OCI-LY7 (cell line): ENCODE data around the gene UBE2G2. TPM values are rescaled to one million over a fixed set of nuclear protein-coding genes. Genes with fewer than 3 reads are reported as not detected.

Experiments
- BruUV-seq: library from RNA; stranded (reverse); fragments of 400-500 nt; replicated peaks from 2 replicates; lab custom pipeline; 2021; lab: Mats Ljungman, UMichigan
- CTCF ChIA-PET: fragments of 300-600 bp; sonication (Branson Sonifier 250); formaldehyde crosslinking; loops from one replicate; lab custom pipeline; 2022; ENCODE audit warnings: antibody characterized with exemption; ENCODE audit not compliant: unreplicated experiment; lab: Charles Lee
- POLR2A ChIA-PET: fragments of 300-600 bp; sonication (Branson Sonifier 250); formaldehyde crosslinking; loops from one replicate; lab custom pipeline; 2022; ENCODE audit warnings: antibody characterized with exemption; lab: Charles Lee
- DNase-seq: peaks from one replicate; pipeline ENCODE4 v3.0.0-alpha.2; 2015; ENCODE audit warnings: low spot score
- H2AFZ ChIP-seq: fragments of 200-600 bp; sonication (generic), shearing (Covaris generic); 2 replicates; pipeline ENCODE4 v1.6.1; 2014; ENCODE audit warnings: mild to moderate bottlenecking, antibody characterized with exemption, low read length, moderate library complexity
- H3K27ac ChIP-seq: fragments of 200-600 bp; sonication (generic); 2 replicates; pipeline ENCODE4 v1.5.1; 2014; ENCODE audit warnings: mixed run types, low read depth, mild to moderate bottlenecking, moderate library complexity, low read length, inconsistent platforms; ENCODE audit not compliant: poor library complexity, severe bottlenecking
- H3K36me3 ChIP-seq: fragments of 200-600 bp; sonication (generic); 2 replicates; pipeline ENCODE4 v1.6.1; 2014; ENCODE audit warnings: mild to moderate bottlenecking, antibody characterized with exemption, low read length, moderate library complexity, mixed read lengths; ENCODE audit not compliant: insufficient read depth
- H3K4me1 ChIP-seq: fragments of 200-600 bp; sonication (generic); 2 replicates; pipeline ENCODE4 v1.5.1; 2014; ENCODE audit warnings: mild to moderate bottlenecking, low read length; ENCODE audit not compliant: insufficient read depth, poor library complexity, severe bottlenecking
- H3K4me2 ChIP-seq: fragments of 200-600 bp; sonication (generic); 2 replicates; pipeline ENCODE4 v1.6.1; 2014; ENCODE audit warnings: mild to moderate bottlenecking, low read length
- H3K4me3 ChIP-seq: fragments of 200-600 bp; sonication (generic); 2 replicates; pipeline ENCODE4 v1.5.1; 2014; ENCODE audit warnings: mild to moderate bottlenecking, low read depth, low read length; ENCODE audit not compliant: poor library complexity, severe bottlenecking
- H3K79me2 ChIP-seq: fragments of 200-600 bp; sonication (generic); 2 replicates; pipeline ENCODE4 v1.6.1; 2016; ENCODE audit warnings: low read depth, mild to moderate bottlenecking, low read length, moderate library complexity, mixed read lengths; ENCODE audit not compliant: insufficient read depth
- H3K9me2 ChIP-seq: fragments of 200-600 bp; sonication (generic); 2 replicates; pipeline ENCODE4 v1.6.1; 2016; ENCODE audit warnings: mild to moderate bottlenecking, low read length, mixed read lengths; ENCODE audit not compliant: insufficient read depth
- H3K9me3 ChIP-seq: fragments of 200-600 bp; sonication (generic); 2 replicates; pipeline ENCODE4 v1.6.1; 2014; ENCODE audit warnings: mild to moderate bottlenecking, mixed run types, low read length, mixed read lengths
- H4K20me1 ChIP-seq: fragments of 200-600 bp; sonication (generic); 2 replicates; pipeline ENCODE4 v1.6.1; 2014; ENCODE audit warnings: mild to moderate bottlenecking, antibody characterized with exemption, low read length, moderate library complexity, mixed read lengths; ENCODE audit not compliant: insufficient read depth
- CTCF ChIP-seq: fragments of 200-600 bp; sonication (generic); conservative IDR thresholded peaks from 2 replicates; pipeline ENCODE4 v1.5.1; 2014; ENCODE audit warnings: mild to moderate bottlenecking, antibody characterized with exemption, low read length, moderate library complexity, mixed read lengths
- EZH2phosphoT487 ChIP-seq: fragments of 200-600 bp; sonication (generic); IDR thresholded peaks from 2 replicates; pipeline ENCODE4 v1.6.1; 2018; ENCODE audit warnings: low read depth, borderline replicate concordance, mild to moderate bottlenecking, mixed run types, antibody characterized with exemption, low read length, moderate library complexity, mixed read lengths
- intact Hi-C: fragments of 100-400 bp; cut with micrococcal nuclease; formaldehyde crosslinking; loops from one replicate; pipeline ENCODE4 v1.10.0; 2022; ENCODE audit not compliant: unreplicated experiment
- total RNA-seq, 2 experiments: library from RNA; depleted of rRNA in 1 of 2; stranded (reverse); fragments of >200 nt in 1 of 2; shearing (Covaris generic) in 1 of 2; gene quantifications; 2 replicates each; pipeline ENCODE4 v1.2.3, GENCODE V29; 2014 to 2022

Gene UBE2G2
- total RNA-seq, 2 experiments from 2014 or later = 104 to 141 TPM

- no peak for DNase-seq
- no peaks in the 10 kb centered on the region for H3K9me3 ChIP-seq
- H4K20me1 ChIP-seq = no peaks in the 10 kb centered on the region
- no peak overlapping the region for H3K27ac ChIP-seq
- no peak overlapping the region for H2AFZ ChIP-seq
- H3K4me3 ChIP-seq = no peak overlapping the region
- no TSS peak for BruUV-seq
- no peaks in the 10 kb centered on the region for H3K79me2 ChIP-seq
- H3K4me1 ChIP-seq = no peaks in the 10 kb centered on the region
- ChIA-PET CTCF (no interaction called here), POLR2A (no interaction called here)
- no peaks in the 10 kb centered on the region for H3K36me3 ChIP-seq
- TF ChIP-seq CTCF = no peak
- TF ChIP-seq EZH2phosphoT487 = no peak
- H3K4me2 ChIP-seq = no peak overlapping the region
- intact Hi-C loops = no loop called here
- H3K9me2 ChIP-seq = no peaks in the 10 kb centered on the region
Measured at GRCh38 chr21:44838951-44839350, 37.3 kb upstream of the UBE2G2 start.

- ChIA-PET CTCF (no interaction called here), POLR2A (no interaction called here)
- Histone ChIP-seq H2AFZ (no peak overlapping the region), H3K4me2 (no peak overlapping the region), H3K27ac (no peak overlapping the region), H4K20me1 (no peaks in the 10 kb centered on the region), H3K9me2 (no peaks in the 10 kb centered on the region), H3K4me3 (no peak overlapping the region), H3K79me2 (no peaks in the 10 kb centered on the region), H3K36me3 (no peaks in the 10 kb centered on the region), H3K9me3 (no peaks in the 10 kb centered on the region), H3K4me1 (no peaks in the 10 kb centered on the region)
- intact Hi-C loops = no loop called here
- TF ChIP-seq CTCF (no peak), EZH2phosphoT487 (no peak)
- no peak for DNase-seq
- no TSS peak for BruUV-seq
Measured at GRCh38 chr21:44838039-44838895, 36.6 kb upstream of the UBE2G2 start.

GRCh38 chr21:44837537-44837936 lies 35.9 kb upstream of the UBE2G2 start:
- Histone ChIP-seq H4K20me1 (no peaks in the 10 kb centered on the region), H3K27ac (no peak overlapping the region), H2AFZ (no peak overlapping the region), H3K4me2 (no peak overlapping the region), H3K9me2 (no peaks in the 10 kb centered on the region), H3K9me3 (no peaks in the 10 kb centered on the region), H3K4me3 (no peak overlapping the region), H3K4me1 (no peaks in the 10 kb centered on the region), H3K36me3 (no peaks in the 10 kb centered on the region), H3K79me2 (no peaks in the 10 kb centered on the region)
- POLR2A ChIA-PET = no interaction called here
- no TSS peak for BruUV-seq
- CTCF ChIA-PET = no interaction called here
- TF ChIP-seq EZH2phosphoT487 (no peak), CTCF (no peak)
- intact Hi-C loops = no loop called here
- DNase-seq = no peak
